ENCODE measurements around the gene ZNF689. TPM values are rescaled to one million over a fixed set of nuclear protein-coding genes. Genes with fewer than 3 reads are reported as not detected.

ZNF689 gene
- total RNA-seq, 1 experiment from 2014 or later = 10.3 TPM

- Histone ChIP-seq H3K4me1 (ENCODE audit: control insufficient read depth in 1 of 2, insufficient read depth in 2 of 2, low read length in 2 of 2) (no peaks in the 10 kb centered on the region), H3K27me3 (ENCODE audit: insufficient read depth, low read length) (no peaks in the 10 kb centered on the region), H4K20me1 (ENCODE audit: insufficient read depth) (no peaks in the 10 kb centered on the region), H3K9me3 (ENCODE audit: control insufficient read depth in 1 of 2, insufficient read depth in 1 of 2, low read depth in 1 of 2, low read length in 2 of 2) (no peaks in the 10 kb centered on the region), H3K36me3 (ENCODE audit: control insufficient read depth in 1 of 2, insufficient read depth in 2 of 2, low read length in 2 of 2) (no peaks in the 10 kb centered on the region), H3K4me2 (ENCODE audit: low read length) (no peak within 1 kb of the TSS), H3K9ac (ENCODE audit: low read length) (no peak within 1 kb of the TSS), H2AFZ (ENCODE audit: low read depth, low read length, poor library complexity, severe bottlenecking) (no peak within 1 kb of the TSS), H3K4me3 (replicated peaks in 1 of 2; ENCODE audit: low read depth in 1 of 2, low read length in 2 of 2) (no peak within 1 kb of the TSS), H3K79me2 (ENCODE audit: insufficient read depth, low read length) (no peaks in the 10 kb centered on the region), H3K9me2 (ENCODE audit: insufficient read depth) (no peaks in the 10 kb centered on the region), H3K27ac (ENCODE audit: low read depth, low read length) (no peak within 1 kb of the TSS)
- BruUV-seq (replicated peaks) = no TSS peak
- POLR2A ChIA-PET = no interaction called here
- TF ChIP-seq RAD21 (IDR thresholded peaks at IDR 0.05; ENCODE audit: low read depth) = no peak
- TF ChIP-seq, protein P1, sequence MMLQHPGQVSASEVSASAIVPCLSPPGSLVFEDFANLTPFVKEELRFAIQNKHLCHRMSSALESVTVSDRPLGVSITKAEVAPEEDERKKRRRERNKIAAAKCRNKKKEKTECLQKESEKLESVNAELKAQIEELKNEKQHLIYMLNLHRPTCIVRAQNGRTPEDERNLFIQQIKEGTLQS (IDR thresholded peaks at IDR 0.05) = no peak
- TF ChIP-seq, protein P2, sequence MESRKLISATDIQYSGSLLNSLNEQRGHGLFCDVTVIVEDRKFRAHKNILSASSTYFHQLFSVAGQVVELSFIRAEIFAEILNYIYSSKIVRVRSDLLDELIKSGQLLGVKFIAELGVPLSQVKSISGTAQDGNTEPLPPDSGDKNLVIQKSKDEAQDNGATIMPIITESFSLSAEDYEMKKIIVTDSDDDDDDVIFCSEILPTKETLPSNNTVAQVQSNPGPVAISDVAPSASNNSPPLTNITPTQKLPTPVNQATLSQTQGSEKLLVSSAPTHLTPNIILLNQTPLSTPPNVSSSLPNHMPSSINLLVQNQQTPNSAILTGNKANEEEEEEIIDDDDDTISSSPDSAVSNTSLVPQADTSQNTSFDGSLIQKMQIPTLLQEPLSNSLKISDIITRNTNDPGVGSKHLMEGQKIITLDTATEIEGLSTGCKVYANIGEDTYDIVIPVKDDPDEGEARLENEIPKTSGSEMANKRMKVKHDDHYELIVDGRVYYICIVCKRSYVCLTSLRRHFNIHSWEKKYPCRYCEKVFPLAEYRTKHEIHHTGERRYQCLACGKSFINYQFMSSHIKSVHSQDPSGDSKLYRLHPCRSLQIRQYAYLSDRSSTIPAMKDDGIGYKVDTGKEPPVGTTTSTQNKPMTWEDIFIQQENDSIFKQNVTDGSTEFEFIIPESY (IDR thresholded peaks at IDR 0.05; ENCODE audit: extremely low read depth, insufficient replicate concordance, low read length) = no peak
- no peak for TF ChIP-seq FOSL1 (IDR thresholded peaks at IDR 0.05; ENCODE audit: low read depth)
- TF ChIP-seq SIN3A (IDR thresholded peaks at IDR 0.05; ENCODE audit: low read depth) = no peak
- TF ChIP-seq SRF (IDR thresholded peaks at IDR 0.05; ENCODE audit: low read depth) = no peak
- TF ChIP-seq POLR2A (IDR thresholded peaks at IDR 0.05; ENCODE audit: borderline replicate concordance, extremely low read depth, insufficient read depth, insufficient read length) = no peak
- no peak for TF ChIP-seq POLR2AphosphoS5 (IDR thresholded peaks at IDR 0.05; ENCODE audit: low read depth, low read length)
- TF ChIP-seq CEBPB (IDR thresholded peaks at IDR 0.05; ENCODE audit: low read depth) = no peak
- no peak for TF ChIP-seq ZNF274 (IDR thresholded peaks at IDR 0.05; ENCODE audit: low read depth, low read length)
- no peak for TF ChIP-seq ELF1 (IDR thresholded peaks at IDR 0.05; ENCODE audit: borderline replicate concordance, low read depth)
- TF ChIP-seq ZFX (IDR thresholded peaks at IDR 0.05) = no peak
- no peak for TF ChIP-seq MAX (IDR thresholded peaks at IDR 0.05)
- TF ChIP-seq CTCF (IDR thresholded peaks at IDR 0.05 in 2 of 3, conservative IDR thresholded peaks at IDR 0.05 in 1 of 3; ENCODE audit: borderline replicate concordance in 1 of 3, insufficient read depth in 1 of 3, low read depth in 2 of 3, low read length in 2 of 3) = no peak
- TF ChIP-seq TCF7L2 (IDR thresholded peaks at IDR 0.05; ENCODE audit: borderline replicate concordance, extremely low read depth, insufficient read depth, insufficient read length) = no peak
- TF ChIP-seq EZH2phosphoT487 (IDR thresholded peaks at IDR 0.05; ENCODE audit: borderline replicate concordance) = no peak
- no peak for TF ChIP-seq SP1 (IDR thresholded peaks at IDR 0.05; ENCODE audit: low read depth)
- TF ChIP-seq, protein P3, sequence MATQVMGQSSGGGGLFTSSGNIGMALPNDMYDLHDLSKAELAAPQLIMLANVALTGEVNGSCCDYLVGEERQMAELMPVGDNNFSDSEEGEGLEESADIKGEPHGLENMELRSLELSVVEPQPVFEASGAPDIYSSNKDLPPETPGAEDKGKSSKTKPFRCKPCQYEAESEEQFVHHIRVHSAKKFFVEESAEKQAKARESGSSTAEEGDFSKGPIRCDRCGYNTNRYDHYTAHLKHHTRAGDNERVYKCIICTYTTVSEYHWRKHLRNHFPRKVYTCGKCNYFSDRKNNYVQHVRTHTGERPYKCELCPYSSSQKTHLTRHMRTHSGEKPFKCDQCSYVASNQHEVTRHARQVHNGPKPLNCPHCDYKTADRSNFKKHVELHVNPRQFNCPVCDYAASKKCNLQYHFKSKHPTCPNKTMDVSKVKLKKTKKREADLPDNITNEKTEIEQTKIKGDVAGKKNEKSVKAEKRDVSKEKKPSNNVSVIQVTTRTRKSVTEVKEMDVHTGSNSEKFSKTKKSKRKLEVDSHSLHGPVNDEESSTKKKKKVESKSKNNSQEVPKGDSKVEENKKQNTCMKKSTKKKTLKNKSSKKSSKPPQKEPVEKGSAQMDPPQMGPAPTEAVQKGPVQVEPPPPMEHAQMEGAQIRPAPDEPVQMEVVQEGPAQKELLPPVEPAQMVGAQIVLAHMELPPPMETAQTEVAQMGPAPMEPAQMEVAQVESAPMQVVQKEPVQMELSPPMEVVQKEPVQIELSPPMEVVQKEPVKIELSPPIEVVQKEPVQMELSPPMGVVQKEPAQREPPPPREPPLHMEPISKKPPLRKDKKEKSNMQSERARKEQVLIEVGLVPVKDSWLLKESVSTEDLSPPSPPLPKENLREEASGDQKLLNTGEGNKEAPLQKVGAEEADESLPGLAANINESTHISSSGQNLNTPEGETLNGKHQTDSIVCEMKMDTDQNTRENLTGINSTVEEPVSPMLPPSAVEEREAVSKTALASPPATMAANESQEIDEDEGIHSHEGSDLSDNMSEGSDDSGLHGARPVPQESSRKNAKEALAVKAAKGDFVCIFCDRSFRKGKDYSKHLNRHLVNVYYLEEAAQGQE (IDR thresholded peaks at IDR 0.05; ENCODE audit: low read depth) = no peak
- TF ChIP-seq EGR1 (IDR thresholded peaks at IDR 0.05; ENCODE audit: low read depth) = no peak
- no peak for TF ChIP-seq CBX3 (IDR thresholded peaks at IDR 0.05; ENCODE audit: low read depth)
- RAD21 ChIA-PET (ENCODE audit: low non-redundant PET in 1 of 2, low total read pairs in 2 of 2, uncharacterized antibody in 2 of 2, unreplicated experiment in 2 of 2) = no interaction called here
- intact Hi-C loops (cut with micrococcal nuclease) = no loop called here
- no peak for DNase-seq (ENCODE audit: low read depth, low spot score)
- no peak for ATAC-seq
- CTCF ChIA-PET = no interaction called here
Observed at GRCh38 chr16:30585400-30586191, 24.6 kb downstream of the ZNF689 start, which contains the start of gene ZNF785. Gene ZNF785 (minus strand): TSS chr16:30585697. CDS start chr16:30585611, 86 bp downstream.
